Measurements from ENCODE around the gene SLC5A10. TPM values are rescaled to one million over a fixed set of nuclear protein-coding genes. Genes with fewer than 3 reads are reported as not detected.
"Not testable (repeated sequence)": the region's sequence is repeated elsewhere in the genome, so short reads cannot be mapped to it uniquely, and the experiment has no call there.

Gene SLC5A10
- total RNA-seq, 1 experiment from 2014 or later: not detected

- ChIA-PET CTCF (no interaction called here), POLR2A (interaction anchor here (0.6 to 0.7 kb wide), 2 partner anchors 8 to 13 kb away, joined by 6 to 8 read pairs; no protein-coding TSS in a partner anchor)
- no TSS peak for BruUV-seq (replicated peaks)
- intact Hi-C loops (cut with micrococcal nuclease; ENCODE audit: unreplicated experiment): no loop called here
- ATAC-seq: no peak
- H3K9me3 ChIP-seq (ENCODE audit: control insufficient read depth, insufficient read depth, low read depth, low read length): no peaks in the 10 kb centered on the region
- TF ChIP-seq CTCF (IDR thresholded peaks at IDR 0.05) (no peak), TCF7L2 (IDR thresholded peaks at IDR 0.05; ENCODE audit: low read depth, low read length) (no peak), SIN3A (IDR thresholded peaks at IDR 0.05; ENCODE audit: borderline replicate concordance, insufficient read depth, low read depth, low read length) (no peak), REST (IDR thresholded peaks at IDR 0.05; ENCODE audit: insufficient read depth in 1 of 2, low read depth in 2 of 2, low read length in 1 of 2) (no peak), POLR2AphosphoS5 (IDR thresholded peaks at IDR 0.05; ENCODE audit: low read depth, low read length) (no peak)
- no peak overlapping the region for H3K27ac ChIP-seq (ENCODE audit: low read length)
- no peak for DNase-seq (ENCODE audit: low read depth, low spot score)
- no peaks in the 10 kb centered on the region for H3K36me3 ChIP-seq (ENCODE audit: control insufficient read depth, insufficient read depth, low read length)
- H3K4me3 ChIP-seq (ENCODE audit: low read depth in 2 of 2, low read length in 2 of 2): no peak overlapping the region
- H3K4me1 ChIP-seq (ENCODE audit: control insufficient read depth, insufficient read depth, low read length): no peaks in the 10 kb centered on the region
- in situ Hi-C loops (cut with HindIII; ENCODE audit: low pct_unique_long_range_greater_than_20kb, low sequenced_read_pairs): no loop called here
- H3K27me3 ChIP-seq (ENCODE audit: control insufficient read depth, insufficient read depth, low read length): no peaks in the 10 kb centered on the region
Measured at GRCh38 chr17:18955009-18955408, 3.0 kb downstream of the SLC5A10 start.

GRCh38 chr17:18956021-18956420 is 4.1 kb downstream of the SLC5A10 start:
- H3K4me1 ChIP-seq (ENCODE audit: control insufficient read depth, insufficient read depth, low read length); H3K9me3 ChIP-seq (ENCODE audit: control insufficient read depth, insufficient read depth, low read depth, low read length); H3K4me3 ChIP-seq (ENCODE audit: low read depth in 2 of 2, low read length in 2 of 2); DNase-seq (ENCODE audit: low read depth, low spot score); H3K36me3 ChIP-seq (ENCODE audit: control insufficient read depth, insufficient read depth, low read length); POLR2A ChIA-PET; H3K27ac ChIP-seq (ENCODE audit: low read length); CTCF ChIA-PET; ATAC-seq; H3K27me3 ChIP-seq (ENCODE audit: control insufficient read depth, insufficient read depth, low read length); in situ Hi-C loops (cut with HindIII; ENCODE audit: low pct_unique_long_range_greater_than_20kb, low sequenced_read_pairs); BruUV-seq (replicated peaks); intact Hi-C loops (cut with micrococcal nuclease; ENCODE audit: unreplicated experiment): not testable (repeated sequence)

GRCh38 chr17:18956581-18956980 is 4.6 kb downstream of the SLC5A10 start:
- no TSS peak for BruUV-seq (replicated peaks)
- H3K4me1 ChIP-seq (ENCODE audit: control insufficient read depth, insufficient read depth, low read length): peaks cover 4% of the 10 kb centered on the region; the same call in 1 of the 2 replicates
- H3K4me3 ChIP-seq (ENCODE audit: low read depth in 2 of 2, low read length in 2 of 2): no peak overlapping the region
- ChIA-PET CTCF (no interaction called here), POLR2A (no interaction called here)
- ATAC-seq (no peak), DNase-seq (ENCODE audit: low read depth, low spot score) (no peak)
- no peak for TF ChIP-seq POLR2AphosphoS5 (IDR thresholded peaks at IDR 0.05; ENCODE audit: low read depth, low read length)
- TF ChIP-seq TCF7L2 (IDR thresholded peaks at IDR 0.05; ENCODE audit: low read depth, low read length): no peak
- no peak for TF ChIP-seq CTCF (IDR thresholded peaks at IDR 0.05)
- TF ChIP-seq SIN3A (IDR thresholded peaks at IDR 0.05; ENCODE audit: borderline replicate concordance, insufficient read depth, low read depth, low read length): no peak
- TF ChIP-seq REST (IDR thresholded peaks at IDR 0.05; ENCODE audit: insufficient read depth in 1 of 2, low read depth in 2 of 2, low read length in 1 of 2): no peak
- in situ Hi-C loops (cut with HindIII; ENCODE audit: low pct_unique_long_range_greater_than_20kb, low sequenced_read_pairs): no loop called here
- H3K9me3 ChIP-seq (ENCODE audit: control insufficient read depth, insufficient read depth, low read depth, low read length): no peaks in the 10 kb centered on the region
- H3K36me3 ChIP-seq (ENCODE audit: control insufficient read depth, insufficient read depth, low read length): no peaks in the 10 kb centered on the region
- H3K27ac ChIP-seq (ENCODE audit: low read length): no peak overlapping the region
- no peaks in the 10 kb centered on the region for H3K27me3 ChIP-seq (ENCODE audit: control insufficient read depth, insufficient read depth, low read length)
- intact Hi-C loops (cut with micrococcal nuclease; ENCODE audit: unreplicated experiment): no loop called here

Data from Panc1 (cell line).